Right ventricle myocardium inferior (tissue), 1 donor: ENCODE measurements around the gene SLC12A8. TPM values are rescaled to one million over a fixed set of nuclear protein-coding genes. Genes with fewer than 3 reads are reported as not detected.

Experiments
- ATAC-seq: fragments of 200-7000 bp; cut with Tn5 transposase; one replicate; pipeline ENCODE4 v1.9.1; 2020; ENCODE audit warnings: mild to moderate bottlenecking, moderate library complexity
- DNase-seq: peaks from one replicate; pipeline ENCODE4 v3.0.0; 2021; ENCODE audit errors: missing footprints
- intact Hi-C: fragments of 100-400 bp; cut with DNase I; formaldehyde crosslinking; loops from one replicate; pipeline ENCODE4 v1.11.0; 2022
- microRNA-seq: library from miRNA; unstranded; fragments of <30 nt; microRNA quantifications from one replicate; pipeline ENCODE4 v1.2.0, GENCODE V29; 2020
- total RNA-seq: library from RNA; stranded (reverse); fragmentation: NEBNext Ultra II Directional; extraction: Animal tissue kit (Norgen Biotek cat#: 25700); gene quantifications from one replicate; pipeline ENCODE4 v1.2.1, GENCODE V29; 2021
- donor health status: DM: no; HTN: yes; CAD: no; lungs with severe emphysema.

SLC12A8 gene
- total RNA-seq, 1 donor from 2014 or later, result 0.19 TPM

GRCh38 chr3:125035217-125035616 is 177.3 kb downstream of the SLC12A8 start:
- ATAC-seq (no peak), DNase-seq (no peak)
- intact Hi-C loops, result no loop called here

GRCh38 chr3:125033616-125034015 is 178.9 kb downstream of the SLC12A8 start:
- no peak for ATAC-seq
- intact Hi-C loops, result no loop called here
- DNase-seq, result no peak

GRCh38 chr3:125033135-125033534 is 179.4 kb downstream of the SLC12A8 start:
- ATAC-seq (no peak), DNase-seq (no peak)
- intact Hi-C loops, result no loop called here

GRCh38 chr3:125032683-125033082 is 179.9 kb downstream of the SLC12A8 start:
- DNase-seq, result no peak
- intact Hi-C loops, result no loop called here
- peak; percentile 21 for ATAC-seq

Small RNA genes lying within 50 kb of the gene (microRNA-seq; reads per million reads assigned to microRNA genes)
- not detected for gene MIR5092

Other genes with a start within 250 kb of the SLC12A8 start
- gene HEG1, start 156.8 kb downstream of the SLC12A8 start, total RNA-seq, result 95.0 TPM
- 43.7 TPM for gene ZNF148, start 162.6 kb upstream of the SLC12A8 start, total RNA-seq